Activated CD8-positive, alpha-beta memory T cell treated with anti-CD3 and anti-CD28 coated beads, Interleukin-2, amount 50 U/mL, for 48 hours (primary cell): ENCODE results near the gene ZSCAN5B.
"Not testable (repeated sequence)": the region's sequence is repeated elsewhere in the genome, so short reads cannot be mapped to it uniquely, and the experiment has no call there.

Experiments used
- DNase-seq: peaks from one replicate; pipeline ENCODE4 v3.0.0-alpha.2; 2020

The ZSCAN5B gene

DNA sequence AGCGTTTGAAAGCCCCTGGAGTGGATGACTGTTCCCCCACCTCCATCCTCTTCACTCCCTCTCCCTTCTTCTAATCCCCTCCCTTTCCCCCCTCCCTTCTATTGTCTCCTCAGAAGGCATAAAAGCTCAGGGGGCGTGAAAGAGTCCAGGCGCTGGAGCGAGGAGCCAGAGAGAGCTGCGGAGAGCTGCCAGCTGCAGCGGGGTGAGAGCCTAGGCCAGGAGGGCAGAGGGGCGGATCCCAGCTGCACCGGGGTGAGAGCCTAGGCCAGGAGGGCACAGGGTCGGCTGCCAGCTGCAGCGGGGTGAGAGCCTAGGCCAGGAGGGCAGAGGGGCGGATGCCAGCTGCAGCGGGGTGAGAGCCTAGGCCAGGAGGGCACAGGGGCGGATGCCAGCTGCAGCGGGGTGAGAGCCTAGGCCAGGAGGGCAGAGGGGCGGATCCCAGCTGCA lies 21.7 kb downstream of the ZSCAN5B start, which contains the start of gene GALP:
Gene GALP (plus strand): TSS at position 148 of the 447 bp plus-strand sequence. CDS start 1,101 bp downstream, outside the sequence.
- not testable (repeated sequence) for DNase-seq

DNA sequence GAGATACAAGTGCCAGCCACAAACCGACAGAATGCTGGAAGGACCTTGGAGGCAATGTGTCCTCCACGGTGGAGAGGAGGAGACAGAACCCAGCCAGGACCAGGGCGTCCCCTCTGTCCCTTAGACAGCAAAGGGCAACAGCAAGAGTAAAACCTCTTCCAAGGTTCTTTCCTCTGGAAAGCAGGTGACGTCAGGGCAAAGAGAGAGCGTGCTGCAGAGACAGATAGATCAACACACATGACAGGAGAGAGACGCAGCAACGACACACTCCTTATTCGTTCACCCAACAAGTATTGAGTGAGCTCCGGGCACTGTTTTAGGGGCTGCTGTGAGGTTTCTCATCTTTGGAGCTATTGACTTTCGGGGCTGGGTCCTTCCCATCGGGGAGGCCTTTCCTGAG lies 23.0 kb downstream of the ZSCAN5B start:
- no peak for DNase-seq

DNA sequence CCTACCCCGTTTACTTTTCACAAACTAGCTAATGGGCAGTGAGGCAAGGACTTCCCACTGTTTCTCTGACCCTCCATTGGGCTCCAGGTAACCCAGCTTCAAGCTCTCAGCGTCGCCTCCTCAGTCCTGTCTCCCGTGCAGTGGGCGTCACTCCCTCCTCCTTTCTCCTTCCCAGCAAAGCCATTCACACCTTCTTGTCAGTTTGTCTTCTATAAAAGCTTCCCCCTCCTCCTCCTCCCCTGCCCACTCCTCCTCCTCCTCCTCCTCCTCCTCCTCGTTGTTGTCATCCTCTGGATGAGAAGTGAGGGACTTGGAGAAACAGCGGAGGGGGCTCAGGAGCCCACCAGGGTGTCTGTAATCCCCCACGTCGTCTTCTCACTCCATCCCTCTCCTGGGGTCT lies 23.5 kb downstream of the ZSCAN5B start:
- DNase-seq = no peak

DNA sequence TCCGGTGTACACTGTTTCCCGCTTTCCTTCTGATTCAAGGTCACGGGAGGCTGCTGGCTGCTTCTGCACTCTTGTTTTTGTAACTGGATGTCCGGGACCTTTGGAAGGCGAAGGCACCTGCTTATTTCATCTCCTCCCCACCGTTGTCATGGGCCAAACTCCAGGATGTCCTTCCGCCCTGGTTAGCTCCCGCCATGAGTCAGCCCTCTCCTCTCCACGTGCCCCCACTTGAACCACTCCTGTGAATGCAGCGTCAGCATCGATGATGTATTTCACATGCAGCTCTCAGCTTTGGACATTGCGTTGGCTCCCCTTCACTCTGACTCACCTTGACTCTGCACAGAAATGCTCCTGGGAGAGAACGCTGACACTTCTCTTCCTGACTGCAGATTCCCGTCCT lies 27.3 kb downstream of the ZSCAN5B start:
- DNase-seq = no peak

DNA sequence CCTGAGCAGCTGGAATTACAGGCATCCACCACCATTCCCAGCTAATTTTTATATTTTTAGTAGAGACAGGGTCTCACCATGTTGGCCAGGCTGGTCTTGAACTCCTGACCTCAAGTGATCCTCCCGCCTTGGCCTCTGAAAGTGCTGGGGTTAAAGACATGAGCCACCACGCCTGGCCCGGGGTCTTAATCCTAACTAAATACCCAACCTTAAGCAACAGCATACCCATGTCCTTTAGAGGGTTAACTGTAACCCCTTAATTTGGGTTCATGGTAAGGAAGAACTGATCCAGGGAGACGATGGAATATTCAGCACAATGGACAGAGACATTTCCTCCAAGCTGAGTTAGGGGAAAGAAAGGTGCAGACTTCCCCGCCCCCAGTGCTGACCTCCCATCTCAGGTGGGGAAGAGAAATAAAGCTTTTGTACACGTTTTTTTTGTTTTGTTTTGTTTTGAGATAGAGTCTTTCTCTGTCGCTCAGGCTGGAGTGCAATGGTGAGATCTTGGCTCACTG lies 30.5 kb downstream of the ZSCAN5B start:
- DNase-seq = no peak

DNA sequence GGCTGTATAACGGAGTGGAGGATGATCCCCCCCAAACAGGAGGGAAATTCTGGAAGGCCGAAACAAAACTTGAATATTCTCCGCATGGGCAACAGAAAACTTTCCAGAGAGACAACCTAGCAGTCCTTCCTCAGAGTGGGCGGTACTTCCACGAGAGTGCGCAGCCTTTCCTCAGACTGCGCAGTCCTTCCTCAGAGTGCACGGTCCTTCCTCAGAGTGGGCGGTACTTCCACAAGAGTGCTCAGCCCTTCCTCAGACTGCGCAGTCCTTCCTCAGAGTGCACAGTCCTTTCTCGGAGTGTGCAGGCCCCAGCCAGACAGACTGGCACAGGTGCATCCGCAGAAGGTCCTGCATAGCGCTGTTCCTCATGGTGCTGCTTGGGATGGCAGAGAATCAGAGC lies 34.5 kb downstream of the ZSCAN5B start:
- no peak for DNase-seq

DNA sequence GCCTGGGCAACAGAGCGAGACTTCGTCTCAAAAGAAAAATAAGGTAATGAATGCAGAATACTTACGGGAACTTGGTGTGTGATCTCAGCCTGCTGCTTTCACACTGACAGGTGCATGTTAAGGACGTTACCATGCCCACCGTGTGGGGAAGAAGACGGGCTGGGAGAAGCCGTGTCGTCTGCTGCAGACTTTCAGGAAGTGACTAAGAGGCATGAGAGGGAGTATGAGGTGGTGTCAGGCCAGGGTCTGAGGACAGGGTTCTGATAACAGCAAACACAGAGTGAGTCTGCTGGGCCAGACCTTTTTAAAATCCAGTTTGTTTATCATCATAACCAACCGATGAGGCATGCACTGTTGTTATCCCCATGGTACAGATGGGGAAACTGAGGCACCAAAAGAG lies 35.3 kb downstream of the ZSCAN5B start:
- DNase-seq = no peak

DNA sequence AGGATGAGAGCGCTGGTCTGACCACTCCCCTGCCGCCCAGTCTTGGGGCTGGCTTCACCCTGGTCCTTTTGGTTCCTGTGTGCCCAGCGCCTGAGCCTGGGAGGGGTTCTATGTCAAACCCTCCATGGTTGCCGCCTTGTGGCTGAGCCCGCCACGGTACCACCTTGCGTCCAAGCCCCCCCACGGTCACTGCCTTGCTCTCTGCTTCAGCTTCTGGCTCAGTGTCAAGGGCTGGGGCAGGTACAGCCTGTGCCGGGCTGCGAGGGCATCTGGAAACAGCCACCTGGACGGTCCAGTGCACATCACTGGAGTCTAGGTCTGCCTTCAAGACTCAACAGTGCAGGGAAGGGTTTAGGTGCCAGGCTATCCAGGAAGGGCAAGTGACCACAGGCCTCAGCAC lies 36.0 kb downstream of the ZSCAN5B start:
- DNase-seq = no peak

DNA sequence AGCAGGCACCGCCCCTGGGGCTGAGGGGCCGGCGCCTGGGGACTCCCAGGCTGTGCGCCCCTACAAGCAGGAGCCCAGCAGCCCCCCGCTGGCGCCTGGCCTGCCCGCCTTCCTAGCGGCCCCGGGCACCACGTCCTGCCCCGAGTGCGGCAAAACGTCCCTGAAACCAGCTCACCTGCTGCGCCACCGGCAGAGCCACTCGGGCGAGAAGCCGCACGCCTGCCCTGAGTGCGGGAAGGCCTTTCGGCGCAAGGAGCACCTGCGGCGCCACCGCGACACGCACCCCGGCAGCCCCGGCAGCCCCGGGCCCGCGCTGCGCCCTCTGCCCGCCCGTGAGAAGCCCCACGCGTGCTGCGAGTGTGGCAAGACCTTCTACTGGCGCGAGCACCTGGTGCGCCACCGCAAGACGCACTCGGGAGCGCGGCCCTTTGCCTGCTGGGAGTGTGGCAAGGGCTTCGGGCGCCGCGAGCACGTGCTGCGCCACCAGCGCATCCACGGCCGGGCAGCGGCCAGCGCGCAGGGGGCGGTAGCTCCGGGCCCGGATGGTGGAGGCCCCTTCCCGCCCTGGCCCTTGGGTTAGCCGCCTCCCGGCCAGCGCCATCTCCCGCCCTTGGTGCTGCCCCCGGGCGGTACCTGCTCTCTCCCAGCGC lies 37.8 kb downstream of the ZSCAN5B start:
- no peak for DNase-seq

DNA sequence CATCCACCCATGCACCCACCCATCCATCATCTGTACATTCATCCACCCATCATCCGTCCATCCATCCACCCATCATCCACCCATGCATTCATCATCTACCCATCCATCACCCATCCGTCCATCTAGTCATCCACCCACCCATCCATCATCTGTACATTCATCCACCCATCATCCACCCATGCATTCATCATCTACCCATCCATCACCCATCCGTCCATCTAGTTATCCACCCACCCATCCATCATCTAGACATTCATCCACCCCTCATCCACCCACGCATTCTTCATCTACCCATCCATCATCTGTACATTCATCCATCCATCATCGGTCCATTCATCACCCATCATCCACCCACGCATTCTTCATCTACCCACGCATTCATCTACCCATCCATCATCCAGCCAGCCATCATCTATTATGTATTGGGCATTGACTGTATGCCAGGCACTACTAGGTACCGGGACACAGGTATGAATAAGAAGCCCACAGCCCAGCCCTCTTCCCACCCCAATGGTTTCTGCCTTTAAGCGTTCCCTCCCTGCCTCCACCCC lies 38.5 kb downstream of the ZSCAN5B start:
- no peak for DNase-seq

DNA sequence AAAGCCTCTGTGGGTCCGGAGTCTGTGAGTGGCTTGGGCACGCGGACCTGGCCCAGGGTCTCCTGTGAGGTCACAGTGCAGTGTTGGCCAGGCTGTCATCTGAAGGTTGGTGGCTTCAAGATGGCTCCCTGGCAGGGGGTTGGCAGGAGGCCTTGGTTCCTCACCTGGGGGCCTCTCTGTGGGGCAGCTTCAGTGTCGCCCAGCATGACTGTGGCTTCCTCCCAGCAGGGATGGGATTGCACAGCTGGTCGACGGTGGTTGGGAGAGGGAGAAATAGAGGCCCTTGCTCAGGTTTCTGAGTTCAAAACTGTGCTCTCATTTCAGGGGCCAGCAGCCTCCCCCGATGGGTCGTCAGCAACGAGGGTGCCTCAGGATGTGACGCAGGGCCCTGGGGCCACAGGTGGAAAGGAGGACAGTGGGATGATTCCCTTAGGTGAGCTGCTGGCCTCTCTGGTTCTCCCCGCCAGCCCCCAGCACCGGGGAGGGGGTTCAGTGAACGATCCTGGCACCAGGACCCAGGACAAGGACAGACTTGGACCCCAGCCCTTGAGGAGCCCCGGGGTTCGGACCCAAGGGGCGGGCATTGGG lies 39.3 kb downstream of the ZSCAN5B start:
- no peak for DNase-seq

DNA sequence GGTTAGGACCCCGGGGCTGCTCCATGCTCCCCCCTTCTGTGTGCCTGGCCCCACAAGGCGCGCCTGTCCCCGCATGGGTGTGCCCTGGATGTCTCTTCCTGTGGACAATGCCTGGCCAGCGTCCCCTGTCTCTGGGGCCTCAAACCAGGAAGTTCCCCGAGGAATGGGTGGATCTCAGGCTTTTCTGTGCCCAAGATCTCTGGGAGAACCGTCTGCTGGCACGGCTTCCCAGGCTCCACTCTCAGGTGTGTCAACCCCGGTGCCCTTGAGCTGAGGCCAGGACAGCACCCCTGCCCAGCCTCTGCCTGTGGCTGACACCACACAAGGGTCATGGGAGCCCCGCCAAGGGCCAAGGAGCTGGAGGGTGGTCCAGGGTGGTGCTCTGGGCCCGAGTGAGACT lies 40.8 kb downstream of the ZSCAN5B start:
- DNase-seq = no peak

DNA sequence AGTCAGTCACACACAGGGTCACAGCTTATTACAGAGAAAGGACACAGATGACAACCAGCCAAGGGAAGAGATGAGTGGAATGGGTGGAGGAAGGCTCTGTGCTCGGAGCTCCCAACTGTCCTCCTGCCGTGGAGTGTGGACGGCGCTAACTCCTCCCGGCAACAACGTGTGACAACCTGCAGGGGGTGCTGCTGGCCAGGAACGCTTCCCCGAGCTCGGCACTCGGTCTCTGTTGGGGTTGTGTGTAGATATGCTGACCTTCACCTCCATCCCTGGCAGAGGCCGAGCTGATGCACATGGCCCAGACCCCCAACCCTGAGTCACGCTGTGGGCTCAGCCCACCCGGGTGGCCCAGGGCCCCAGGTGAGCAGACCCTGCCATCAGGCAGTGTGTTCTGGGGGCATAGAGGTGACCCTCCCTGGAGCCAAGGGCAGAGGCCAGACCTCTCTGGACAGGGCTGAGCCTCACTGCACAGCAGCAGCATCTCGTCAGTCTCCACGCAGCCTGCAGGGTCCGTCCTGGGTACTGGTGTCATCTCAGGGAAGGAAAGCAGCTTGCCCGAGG lies 42.4 kb downstream of the ZSCAN5B start:
- DNase-seq = no peak

DNA sequence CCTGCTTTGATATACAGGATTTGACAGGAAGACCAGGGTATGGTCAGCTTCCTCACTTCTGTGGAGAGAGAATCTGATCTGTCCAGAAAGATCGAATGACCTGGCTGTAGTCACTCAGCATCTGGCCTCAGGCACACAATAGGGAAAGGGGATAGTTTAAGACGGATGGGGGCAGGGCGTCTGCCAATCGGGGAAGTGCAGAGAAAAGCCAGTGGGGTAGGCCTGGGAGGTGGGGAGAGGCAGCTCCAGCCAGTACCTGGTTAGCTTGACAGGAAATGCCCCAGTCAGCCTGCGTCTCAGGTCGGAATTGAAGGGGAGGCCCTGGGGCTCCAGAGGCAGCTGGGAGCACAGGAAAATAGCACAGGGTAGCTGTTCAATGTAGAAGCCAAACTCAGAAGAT lies 44.1 kb downstream of the ZSCAN5B start:
- DNase-seq = no peak

DNA sequence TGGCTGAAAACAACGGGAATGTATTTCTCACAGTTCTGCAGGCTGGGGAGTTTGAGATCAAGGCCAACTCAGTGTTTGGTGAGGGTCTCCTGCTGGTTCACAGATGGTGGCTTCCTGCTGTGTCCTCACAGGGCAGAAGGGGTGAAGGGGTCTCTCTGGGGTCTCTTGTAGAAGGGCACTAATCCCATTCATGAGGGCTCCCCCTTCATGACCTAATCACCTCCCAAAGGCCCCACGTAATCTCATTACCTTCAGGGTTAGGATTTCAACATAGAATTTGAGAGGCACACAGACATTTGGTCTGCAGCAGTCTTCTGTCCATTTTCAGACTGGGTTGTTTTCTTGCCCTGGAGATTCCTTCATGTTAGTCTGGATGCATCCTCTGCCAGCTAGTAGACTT lies 44.9 kb downstream of the ZSCAN5B start:
- no peak for DNase-seq

DNA sequence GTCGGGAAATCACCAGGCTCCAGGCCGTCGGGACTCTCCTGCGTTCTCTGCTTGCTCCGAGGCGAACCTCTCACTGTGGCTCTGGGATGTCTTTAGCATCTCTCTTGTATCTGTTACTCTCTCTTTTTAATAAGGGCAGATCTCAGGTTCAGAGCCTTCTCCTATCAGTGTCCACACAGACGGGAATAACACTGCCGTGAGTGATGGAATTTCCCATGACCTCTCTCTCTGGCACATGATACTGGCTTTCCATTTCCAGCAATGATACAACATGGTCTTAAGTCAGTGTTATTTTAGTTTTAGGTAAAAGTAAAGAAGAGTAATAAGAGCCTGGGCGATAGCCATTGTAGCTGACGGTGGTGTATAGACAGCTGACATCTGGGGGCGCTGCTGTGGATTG lies 47.2 kb downstream of the ZSCAN5B start:
- DNase-seq = no peak

DNA sequence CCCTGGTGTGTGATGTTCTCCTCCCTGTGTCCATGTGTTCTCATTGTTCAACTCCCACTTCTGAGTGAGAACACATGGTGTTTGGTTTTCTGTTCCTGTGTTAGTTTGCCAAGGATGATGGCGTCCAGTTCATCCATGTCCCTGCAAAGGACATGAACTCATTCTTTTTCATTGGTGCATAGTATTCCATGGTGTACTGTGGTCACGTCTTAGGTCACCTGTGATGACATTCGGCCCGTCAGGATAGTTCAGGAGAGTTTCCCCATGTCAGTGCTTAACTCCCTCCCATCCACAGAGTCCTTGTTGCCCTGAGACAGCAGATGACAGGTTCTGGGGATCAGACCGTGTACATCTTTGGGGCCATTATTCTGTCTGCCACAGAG lies 47.9 kb downstream of the ZSCAN5B start:
- no peak for DNase-seq

DNA sequence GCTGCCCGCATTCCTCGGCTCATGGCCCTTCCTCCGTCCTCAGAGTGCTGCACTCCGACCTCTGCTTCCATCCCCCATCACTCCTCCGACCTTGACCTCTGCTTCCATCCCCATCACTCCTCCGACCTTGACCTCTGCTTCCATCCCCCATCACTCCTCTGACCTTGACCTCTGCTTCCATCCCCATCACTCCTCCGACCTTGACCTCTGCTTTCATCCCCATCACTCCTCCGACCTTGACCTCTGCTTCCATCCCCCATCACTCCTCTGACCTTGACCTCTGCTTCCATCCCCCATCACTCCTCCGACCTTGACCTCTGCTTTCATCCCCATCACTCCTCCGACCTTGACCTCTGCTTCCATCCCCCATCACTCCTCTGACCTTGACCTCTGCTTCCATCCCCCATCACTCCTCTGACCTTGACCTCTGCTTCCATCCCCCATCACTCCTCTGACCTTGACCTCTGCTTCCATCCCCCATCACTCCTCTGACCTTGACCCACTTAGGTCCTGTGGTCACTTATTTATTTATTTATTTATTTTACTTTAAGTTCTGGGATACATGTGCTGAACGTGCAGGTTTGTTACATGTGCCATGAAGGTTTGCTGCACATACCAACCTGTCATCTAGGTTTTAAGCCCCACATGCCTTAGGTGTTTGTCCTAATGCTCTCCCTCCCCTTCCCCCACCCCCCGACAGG lies 48.5 kb downstream of the ZSCAN5B start:
- not testable (repeated sequence) for DNase-seq

DNA sequence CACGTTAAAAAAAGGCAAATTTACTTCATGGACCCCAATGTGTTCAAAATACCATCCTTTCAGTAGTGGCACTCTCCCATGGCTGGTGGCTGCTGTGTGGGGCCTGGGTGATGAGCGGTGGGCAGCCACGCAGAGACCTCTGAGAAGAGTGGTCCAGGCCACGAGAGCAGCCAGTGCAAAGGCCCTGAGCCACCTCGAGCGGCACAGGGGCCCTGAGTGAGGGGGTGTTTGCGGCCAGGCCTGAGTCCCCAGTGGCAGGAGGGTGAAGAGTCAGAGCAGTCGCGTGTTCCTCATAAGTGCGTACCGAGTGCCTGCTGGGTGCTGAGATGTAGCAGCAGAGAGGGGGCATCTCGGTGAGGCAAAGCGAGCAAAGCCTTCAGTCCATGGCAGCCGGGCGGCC lies 49.5 kb downstream of the ZSCAN5B start:
- DNase-seq = no peak

DNA sequence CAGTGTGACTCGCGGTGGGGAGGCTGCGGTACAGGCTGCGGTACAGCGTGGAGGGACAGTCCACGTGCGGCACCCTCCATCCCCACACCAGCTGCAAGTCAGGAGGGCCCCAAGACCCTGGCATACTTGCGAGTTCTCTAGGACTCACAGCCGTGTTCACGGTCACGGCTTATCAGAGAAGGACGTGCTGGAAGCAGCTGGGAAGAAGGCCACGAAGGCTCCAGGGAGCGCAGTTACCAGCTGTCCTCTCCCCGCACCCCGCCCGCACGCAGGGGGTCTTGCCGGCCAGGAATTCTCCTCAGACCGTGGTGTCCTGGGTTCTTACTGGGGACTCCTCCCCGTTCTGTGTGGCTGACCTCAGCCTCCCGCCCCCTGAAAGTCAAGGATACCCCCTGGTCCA lies 50.3 kb downstream of the ZSCAN5B start:
- no peak for DNase-seq

DNA sequence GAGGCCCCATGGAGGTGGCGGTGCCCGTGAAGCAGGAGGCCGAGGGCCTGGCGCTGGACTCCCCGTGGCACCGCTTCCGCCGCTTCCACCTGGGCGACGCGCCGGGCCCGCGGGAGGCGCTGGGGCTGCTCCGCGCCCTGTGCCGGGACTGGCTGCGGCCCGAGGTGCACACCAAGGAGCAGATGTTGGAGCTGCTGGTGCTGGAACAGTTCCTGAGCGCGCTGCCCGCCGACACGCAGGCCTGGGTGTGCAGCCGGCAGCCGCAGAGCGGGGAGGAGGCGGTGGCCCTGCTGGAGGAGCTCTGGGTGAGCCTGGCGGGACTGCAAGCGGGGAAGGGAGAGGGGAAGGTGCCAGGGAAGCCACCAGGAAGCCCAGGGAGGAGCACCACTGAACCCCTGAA lies 50.7 kb downstream of the ZSCAN5B start:
- no peak for DNase-seq

DNA sequence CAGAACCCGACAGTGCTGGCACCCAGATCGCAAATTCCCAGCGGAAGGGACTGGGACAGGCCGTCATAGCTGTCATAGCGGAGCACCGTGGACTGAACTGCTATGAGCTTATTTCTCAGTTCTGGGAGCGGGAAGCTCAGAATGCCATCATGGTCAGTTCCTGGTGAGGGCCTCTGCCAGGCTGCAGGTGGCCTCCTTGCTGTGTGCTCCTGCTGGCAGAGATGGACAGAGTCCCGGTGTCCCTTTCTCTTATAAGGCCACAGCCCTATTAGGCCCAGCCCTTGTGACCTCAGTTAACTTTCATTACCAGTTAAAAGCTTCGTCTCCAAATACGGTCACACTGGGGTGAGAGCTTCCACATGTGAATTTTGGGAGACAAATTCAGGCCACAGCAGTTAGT lies 51.9 kb downstream of the ZSCAN5B start:
- no peak for DNase-seq

DNA sequence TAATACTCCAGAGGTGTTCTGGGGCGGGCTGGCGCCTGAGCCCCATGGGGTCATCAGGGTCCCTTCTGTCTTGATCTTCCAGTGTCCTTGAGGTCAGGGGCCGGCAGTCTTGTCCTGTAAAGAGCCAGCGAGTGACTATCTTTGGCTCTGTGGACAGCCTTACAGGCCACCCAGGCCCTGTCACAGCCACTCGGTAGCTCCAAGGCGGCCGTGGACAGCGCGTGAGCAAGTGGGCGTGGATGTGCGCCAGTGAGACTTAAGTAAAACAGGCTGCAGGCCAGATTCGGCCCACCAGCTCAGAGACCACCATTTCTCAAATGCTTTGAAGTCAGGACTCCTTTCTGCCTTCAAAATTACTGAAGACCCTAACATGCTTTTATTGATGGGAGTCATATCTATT lies 52.8 kb downstream of the ZSCAN5B start:
- no peak for DNase-seq

DNA sequence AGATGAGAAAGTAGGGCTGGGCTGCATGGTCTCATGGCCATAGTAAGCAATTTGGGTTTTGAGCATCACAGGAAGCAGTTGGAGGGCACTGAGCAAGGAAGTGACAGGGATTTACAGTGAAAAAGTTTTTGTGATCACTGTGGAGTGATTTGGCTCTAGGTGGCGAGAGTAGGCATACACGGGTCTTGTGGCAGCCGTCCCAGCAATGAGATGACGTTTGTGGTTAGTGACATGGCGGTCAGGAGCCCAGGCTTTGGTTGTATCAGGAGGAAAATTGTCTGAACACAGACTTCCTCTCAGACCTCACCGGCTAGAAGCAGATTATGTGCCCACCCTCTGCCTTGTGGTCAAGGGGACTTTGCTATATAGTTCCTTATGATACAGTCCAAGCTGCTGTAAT lies 53.2 kb downstream of the ZSCAN5B start:
- no peak for DNase-seq
